Activated B cell treated with CpG ODN at 0.5 μM for 24 hours (primary cell): ENCODE results near the gene LRIT3. TPM values are rescaled to one million over a fixed set of nuclear protein-coding genes. Genes with fewer than 3 reads are reported as not detected.

Source experiments
- ATAC-seq: fragments of 200-7000 bp; cut with Tn5 transposase; one replicate; pipeline ENCODE4 v1.10.0; 2021; ENCODE audit warnings: low read depth, mild to moderate bottlenecking, moderate library complexity
- CTCF ChIA-PET: fragments of 350-600 bp; sonication (Branson Sonifier 250); formaldehyde crosslinking; loops from one replicate; lab custom pipeline; 2021; ENCODE audit warnings: antibody characterized with exemption; lab: Charles Lee
- POLR2A ChIA-PET: fragments of 350-600 bp; sonication (Branson Sonifier 250); formaldehyde crosslinking; loops from one replicate; lab custom pipeline; 2021; ENCODE audit warnings: antibody characterized with exemption; lab: Charles Lee
- DNase-seq: peaks from one replicate; pipeline ENCODE4 v3.0.0; 2022
- H3K27ac Mint-ChIP-seq: one replicate; pipeline ENCODE4 v1.8.0; 2020; ENCODE audit warnings: mixed read lengths
- H3K27me3 Mint-ChIP-seq: one replicate; pipeline ENCODE4 v1.8.0; 2021; ENCODE audit warnings: mixed read lengths
- H3K36me3 Mint-ChIP-seq: one replicate; pipeline ENCODE4 v1.8.0; 2021; ENCODE audit warnings: low read depth, mixed read lengths
- H3K4me1 Mint-ChIP-seq: one replicate; pipeline ENCODE4 v1.8.0; 2021; ENCODE audit warnings: mixed read lengths
- H3K4me3 Mint-ChIP-seq: one replicate; pipeline ENCODE4 v1.8.0; 2020; ENCODE audit warnings: mild to moderate bottlenecking, mixed read lengths
- H3K9me3 Mint-ChIP-seq: one replicate; pipeline ENCODE4 v1.8.0; 2020; ENCODE audit warnings: mixed read lengths
- intact Hi-C: fragments of 100-400 bp; cut with micrococcal nuclease; formaldehyde crosslinking; loops from one replicate; pipeline ENCODE4 v1.15.1; 2024
- total RNA-seq: library from RNA; stranded (reverse); gene quantifications from 2 replicates; pipeline ENCODE4 v1.2.3, GENCODE V29; 2022
- TF ChIP-seq, protein P1 (sequence below): fragments of 200-600 bp; IDR thresholded peaks from one replicate; pipeline ENCODE4 v1.8.0; 2022; ENCODE audit warnings: antibody characterized with exemption, mild to moderate bottlenecking

The LRIT3 gene, protein sequence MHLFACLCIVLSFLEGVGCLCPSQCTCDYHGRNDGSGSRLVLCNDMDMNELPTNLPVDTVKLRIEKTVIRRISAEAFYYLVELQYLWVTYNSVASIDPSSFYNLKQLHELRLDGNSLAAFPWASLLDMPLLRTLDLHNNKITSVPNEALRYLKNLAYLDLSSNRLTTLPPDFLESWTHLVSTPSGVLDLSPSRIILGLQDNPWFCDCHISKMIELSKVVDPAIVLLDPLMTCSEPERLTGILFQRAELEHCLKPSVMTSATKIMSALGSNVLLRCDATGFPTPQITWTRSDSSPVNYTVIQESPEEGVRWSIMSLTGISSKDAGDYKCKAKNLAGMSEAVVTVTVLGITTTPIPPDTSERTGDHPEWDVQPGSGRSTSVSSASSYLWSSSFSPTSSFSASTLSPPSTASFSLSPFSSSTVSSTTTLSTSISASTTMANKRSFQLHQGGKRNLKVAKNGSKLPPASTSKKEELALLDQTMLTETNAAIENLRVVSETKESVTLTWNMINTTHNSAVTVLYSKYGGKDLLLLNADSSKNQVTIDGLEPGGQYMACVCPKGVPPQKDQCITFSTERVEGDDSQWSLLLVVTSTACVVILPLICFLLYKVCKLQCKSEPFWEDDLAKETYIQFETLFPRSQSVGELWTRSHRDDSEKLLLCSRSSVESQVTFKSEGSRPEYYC
- 0.22 and 0.24 TPM in 2 replicates for total RNA-seq

DNA sequence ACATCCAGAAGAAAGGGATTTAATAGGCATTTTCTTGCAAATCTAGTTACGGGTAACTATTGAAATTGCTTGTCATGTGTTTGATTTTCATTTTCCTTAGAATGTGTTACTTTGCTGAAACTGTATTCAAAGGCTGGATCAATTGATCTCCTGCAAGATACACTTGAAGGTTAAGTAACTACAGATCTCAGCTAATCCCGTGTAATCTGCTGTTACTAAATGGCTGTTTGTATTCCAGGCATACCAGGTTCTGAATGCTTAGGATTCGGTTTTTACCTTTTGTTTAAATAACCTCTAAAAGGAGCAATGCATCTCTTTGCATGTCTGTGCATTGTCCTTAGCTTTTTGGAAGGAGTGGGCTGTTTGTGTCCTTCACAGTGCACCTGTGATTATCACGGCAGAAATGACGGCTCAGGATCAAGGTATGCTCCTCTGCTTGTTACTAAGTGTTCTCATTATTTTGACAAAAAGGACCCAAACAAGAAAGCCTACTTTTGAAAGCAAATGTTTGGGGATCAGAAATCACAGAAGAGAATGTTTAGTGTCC lies at the start of gene LRIT3:
LRIT3 (plus strand) TSS at position 212 of the 547 bp plus-strand sequence; CDS start at position 307, 95 bp downstream.
- ATAC-seq (no peak), DNase-seq (no peak)
- TF ChIP-seq, protein P1, sequence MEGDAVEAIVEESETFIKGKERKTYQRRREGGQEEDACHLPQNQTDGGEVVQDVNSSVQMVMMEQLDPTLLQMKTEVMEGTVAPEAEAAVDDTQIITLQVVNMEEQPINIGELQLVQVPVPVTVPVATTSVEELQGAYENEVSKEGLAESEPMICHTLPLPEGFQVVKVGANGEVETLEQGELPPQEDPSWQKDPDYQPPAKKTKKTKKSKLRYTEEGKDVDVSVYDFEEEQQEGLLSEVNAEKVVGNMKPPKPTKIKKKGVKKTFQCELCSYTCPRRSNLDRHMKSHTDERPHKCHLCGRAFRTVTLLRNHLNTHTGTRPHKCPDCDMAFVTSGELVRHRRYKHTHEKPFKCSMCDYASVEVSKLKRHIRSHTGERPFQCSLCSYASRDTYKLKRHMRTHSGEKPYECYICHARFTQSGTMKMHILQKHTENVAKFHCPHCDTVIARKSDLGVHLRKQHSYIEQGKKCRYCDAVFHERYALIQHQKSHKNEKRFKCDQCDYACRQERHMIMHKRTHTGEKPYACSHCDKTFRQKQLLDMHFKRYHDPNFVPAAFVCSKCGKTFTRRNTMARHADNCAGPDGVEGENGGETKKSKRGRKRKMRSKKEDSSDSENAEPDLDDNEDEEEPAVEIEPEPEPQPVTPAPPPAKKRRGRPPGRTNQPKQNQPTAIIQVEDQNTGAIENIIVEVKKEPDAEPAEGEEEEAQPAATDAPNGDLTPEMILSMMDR = no peak
- intact Hi-C loops = no loop called here
- no peaks in the 10 kb centered on the region for H3K36me3 Mint-ChIP-seq
- POLR2A ChIA-PET = no interaction called here
- CTCF ChIA-PET = no interaction called here
- H3K4me3 Mint-ChIP-seq = no peak within 1 kb of the TSS
- H3K27me3 Mint-ChIP-seq = no peaks in the 10 kb centered on the region
- H3K4me1 Mint-ChIP-seq = no peaks in the 10 kb centered on the region
- no peaks in the 10 kb centered on the region for H3K9me3 Mint-ChIP-seq
- H3K27ac Mint-ChIP-seq = no peak within 1 kb of the TSS

DNA sequence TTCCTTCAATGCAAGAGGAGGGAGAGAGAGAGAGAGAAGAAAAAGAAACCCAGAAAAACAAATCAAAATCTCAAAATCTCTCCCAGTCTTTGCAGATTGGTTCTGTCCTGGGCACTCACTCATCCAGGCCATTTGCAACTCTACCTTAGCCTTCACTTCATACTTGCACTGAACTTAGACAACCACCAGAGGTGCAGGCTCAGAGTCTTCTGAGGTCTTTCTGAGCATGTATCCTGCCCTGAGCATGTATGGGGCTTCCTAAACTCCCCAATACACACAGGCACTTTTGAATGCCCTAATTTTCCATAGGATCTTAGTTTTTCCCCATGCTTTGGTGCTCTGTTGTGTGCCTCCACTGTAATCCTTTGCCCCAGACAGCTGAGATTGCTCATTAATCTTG lies 49.0 kb upstream of the LRIT3 start:
- peaks cover 18% of the 10 kb centered on the region for H3K9me3 Mint-ChIP-seq
- H3K27me3 Mint-ChIP-seq = peaks cover 21% of the 10 kb centered on the region
- CTCF ChIA-PET = no interaction called here
- intact Hi-C loops = no loop called here
- TF ChIP-seq, protein P1 = no peak
- no peak overlapping the region for H3K4me3 Mint-ChIP-seq
- no peak overlapping the region for H3K27ac Mint-ChIP-seq
- ATAC-seq = no peak
- POLR2A ChIA-PET = no interaction called here
- DNase-seq = no peak
- no peaks in the 10 kb centered on the region for H3K36me3 Mint-ChIP-seq
- H3K4me1 Mint-ChIP-seq = no peaks in the 10 kb centered on the region

DNA sequence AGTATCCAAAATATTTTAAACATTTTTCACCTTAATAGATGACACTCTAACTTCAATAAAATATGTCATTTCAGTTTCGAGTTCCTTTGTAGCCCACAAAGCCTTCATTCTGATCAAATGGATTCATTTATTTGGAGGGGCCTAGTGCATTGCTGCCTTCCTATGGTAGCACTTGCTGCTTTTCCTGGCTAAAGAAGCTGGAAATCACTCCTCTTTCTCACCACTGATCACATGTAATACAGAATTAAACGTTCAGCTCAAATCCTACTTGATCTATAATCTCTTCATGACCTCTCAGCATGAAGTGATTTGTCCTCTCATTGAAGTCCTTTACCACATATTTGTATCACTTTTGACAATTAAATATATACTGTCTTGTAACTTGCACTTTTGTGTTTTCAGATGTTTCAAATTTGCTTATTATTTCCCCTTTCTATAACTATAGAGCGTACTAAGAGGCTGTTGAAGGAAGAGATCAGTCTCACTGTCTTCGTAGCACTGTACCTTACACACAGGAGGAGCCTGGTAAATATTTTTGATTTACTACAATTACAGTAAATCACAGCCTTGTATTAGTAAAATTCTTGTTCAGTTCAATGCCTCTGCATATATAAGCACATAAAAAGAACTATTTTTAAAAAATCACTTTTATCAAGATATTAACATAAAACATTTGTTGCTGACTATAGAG lies 46.7 kb upstream of the LRIT3 start:
- ATAC-seq (no peak), DNase-seq (no peak)
- Mint-ChIP-seq H3K27me3 (peaks cover 7% of the 10 kb centered on the region), H3K36me3 (no peaks in the 10 kb centered on the region), H3K4me3 (no peak overlapping the region), H3K4me1 (no peaks in the 10 kb centered on the region), H3K9me3 (peaks cover 4% of the 10 kb centered on the region), H3K27ac (no peak overlapping the region)
- ChIA-PET CTCF (no interaction called here), POLR2A (no interaction called here)
- intact Hi-C loops = no loop called here
- TF ChIP-seq, protein P1 = no peak

DNA sequence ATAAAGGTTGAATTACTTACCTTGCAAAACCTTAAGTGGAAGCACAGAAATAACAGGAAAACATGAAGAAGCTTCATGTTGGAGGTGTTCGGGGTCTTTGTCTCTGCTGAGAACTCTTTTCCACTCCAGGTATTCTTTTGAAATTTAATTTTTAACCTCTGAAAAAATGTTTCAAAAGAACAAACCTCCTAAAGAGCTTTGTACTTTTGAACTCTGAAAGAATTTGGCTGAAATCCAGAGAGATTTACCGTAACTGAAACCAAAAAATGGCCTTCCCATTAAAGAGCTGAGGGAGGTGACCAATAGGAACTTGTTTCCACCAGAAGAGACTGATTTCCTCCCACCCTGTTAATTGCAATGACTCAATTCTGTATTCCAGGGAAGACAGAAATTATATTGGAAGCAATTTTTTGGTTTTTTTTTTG lies 46.0 kb upstream of the LRIT3 start, which contains the start of gene CFI:
CFI (minus strand) TSS at position 105 of the 425 bp plus-strand sequence; CDS start at position 77, 28 bp downstream.
- no peak within 1 kb of the TSS for H3K27ac Mint-ChIP-seq
- H3K27me3 Mint-ChIP-seq = peaks cover 3% of the 10 kb centered on the region
- intact Hi-C loops = no loop called here
- peaks cover 2% of the 10 kb centered on the region for H3K9me3 Mint-ChIP-seq
- ChIA-PET CTCF (no interaction called here), POLR2A (no interaction called here)
- no peak for ATAC-seq
- H3K4me1 Mint-ChIP-seq = no peaks in the 10 kb centered on the region
- TF ChIP-seq, protein P1 = no peak
- no peak within 1 kb of the TSS for H3K4me3 Mint-ChIP-seq
- DNase-seq = no peak
- no peaks in the 10 kb centered on the region for H3K36me3 Mint-ChIP-seq
